A673 (cell line): ENCODE measurements around the gene MEOX2. TPM values are rescaled to one million over a fixed set of nuclear protein-coding genes. Genes with fewer than 3 reads are reported as not detected.

ENCODE experiments used
- BruUV-seq: library from RNA; stranded (reverse); fragments of 400-500 nt; replicated peaks from 2 replicates; lab custom pipeline; 2021; lab: Mats Ljungman, UMichigan
- CTCF ChIA-PET: fragments of 300-600 bp; sonication (Branson Sonifier 250); formaldehyde crosslinking; loops from one replicate; lab custom pipeline; 2022; ENCODE audit warnings: antibody characterized with exemption; lab: Charles Lee
- POLR2A ChIA-PET: fragments of 300-600 bp; sonication (Branson Sonifier 250); formaldehyde crosslinking; loops from one replicate; lab custom pipeline; 2022; ENCODE audit warnings: antibody characterized with exemption; ENCODE audit not compliant: low non-redundant PET; lab: Charles Lee
- DNase-seq: peaks from one replicate; pipeline ENCODE4 v3.0.0-alpha.2; 2015; ENCODE audit warnings: low spot score
- H3K27ac ChIP-seq: fragments of 200-600 bp; sonication (generic); 2 replicates; pipeline ENCODE4 v1.5.1; 2016; ENCODE audit warnings: mixed run types, low read depth, mild to moderate bottlenecking, mixed read lengths, antibody characterized with exemption, low read length; ENCODE audit not compliant: poor library complexity, severe bottlenecking
- H3K27me3 ChIP-seq: fragments of 200-600 bp; sonication (generic); replicated peaks from 2 replicates; pipeline ENCODE4 v1.6.1; 2017; ENCODE audit warnings: mixed run types, low read depth, mild to moderate bottlenecking, mixed read lengths, antibody characterized with exemption, low read length; ENCODE audit not compliant: insufficient read depth, poor library complexity
- H3K36me3 ChIP-seq: fragments of 200-600 bp; sonication (generic); 2 replicates; pipeline ENCODE4 v1.6.1; 2016; ENCODE audit warnings: mixed run types, mild to moderate bottlenecking, mixed read lengths, antibody characterized with exemption, low read length; ENCODE audit not compliant: insufficient read depth, poor library complexity, severe bottlenecking
- H3K4me1 ChIP-seq: fragments of 200-600 bp; sonication (generic); 2 replicates; pipeline ENCODE4 v1.6.1; 2017; ENCODE audit warnings: mixed run types, mild to moderate bottlenecking, mixed read lengths, antibody characterized with exemption, low read length; ENCODE audit not compliant: insufficient read depth, poor library complexity, severe bottlenecking
- H3K4me3 ChIP-seq: fragments of 200-600 bp; sonication (generic); 2 replicates; pipeline ENCODE4 v1.5.1; 2016; ENCODE audit warnings: low read depth, mixed run types, mild to moderate bottlenecking, mixed read lengths, low read length; ENCODE audit not compliant: poor library complexity, severe bottlenecking
- H3K9me3 ChIP-seq: fragments of 200-600 bp; sonication (generic); 2 replicates; pipeline ENCODE4 v1.6.1; 2016; ENCODE audit warnings: mixed run types, low read depth, mild to moderate bottlenecking, mixed read lengths, antibody characterized with exemption, low read length; ENCODE audit not compliant: poor library complexity, severe bottlenecking
- CTCF ChIP-seq: fragments of 300-800, 200-600 bp; sonication (generic); conservative IDR thresholded peaks from 2 replicates; pipeline ENCODE4 v1.5.1; 2017; ENCODE audit warnings: low read depth, mild to moderate bottlenecking, antibody characterized with exemption, low read length, moderate library complexity, mixed read lengths
- EZH2 ChIP-seq: fragments of 200-600 bp; sonication (generic); IDR thresholded peaks from 2 replicates; pipeline ENCODE4 v1.6.1; 2017; ENCODE audit warnings: borderline replicate concordance, low read depth, mild to moderate bottlenecking, mixed read lengths, antibody characterized with exemption, low read length; ENCODE audit not compliant: poor library complexity, severe bottlenecking
- intact Hi-C: fragments of 100-400 bp; cut with micrococcal nuclease; formaldehyde crosslinking; loops from one replicate; pipeline ENCODE4 v1.10.0; 2022; ENCODE audit not compliant: unreplicated experiment
- total RNA-seq: library from RNA; stranded (reverse); gene quantifications from 2 replicates; pipeline ENCODE4 v1.2.3, GENCODE V29; 2021

Gene MEOX2
- total RNA-seq, 1 experiment from 2014 or later = not detected

- no peak overlapping the region for H3K4me3 ChIP-seq
- BruUV-seq = no TSS peak
- no peaks in the 10 kb centered on the region for H3K4me1 ChIP-seq
- ChIA-PET CTCF (no interaction called here), POLR2A (no interaction called here)
- TF ChIP-seq EZH2 (no peak), CTCF (no peak)
- no peaks in the 10 kb centered on the region for H3K27me3 ChIP-seq
- intact Hi-C loops = no loop called here
- DNase-seq = no peak
- H3K27ac ChIP-seq = no peak overlapping the region
- no peaks in the 10 kb centered on the region for H3K36me3 ChIP-seq
- peaks cover 11% of the 10 kb centered on the region for H3K9me3 ChIP-seq
Measured at GRCh38 chr7:15582773-15583172, 103.7 kb downstream of the MEOX2 start.

GRCh38 chr7:15581352-15581951, 105.0 kb downstream of the MEOX2 start:
- Histone ChIP-seq H3K27ac (no peak overlapping the region), H3K9me3 (peaks cover 11% of the 10 kb centered on the region), H3K4me1 (no peaks in the 10 kb centered on the region), H3K27me3 (no peaks in the 10 kb centered on the region), H3K4me3 (no peak overlapping the region), H3K36me3 (no peaks in the 10 kb centered on the region)
- no peak for TF ChIP-seq CTCF
- TF ChIP-seq EZH2 = no peak
- intact Hi-C loops = no loop called here
- no TSS peak for BruUV-seq
- CTCF ChIA-PET = interaction anchor here (0.6 kb wide), 1 partner anchor 511 kb away, joined by 4 read pairs; no protein-coding TSS in a partner anchor
- POLR2A ChIA-PET = no interaction called here
- DNase-seq = no peak

GRCh38 chr7:15580604-15581351, 105.7 kb downstream of the MEOX2 start:
- ChIA-PET CTCF (interaction anchor here (0.6 kb wide), 1 partner anchor 510 kb away, joined by 4 read pairs; no protein-coding TSS in a partner anchor), POLR2A (no interaction called here)
- Histone ChIP-seq H3K27ac (no peak overlapping the region), H3K4me3 (no peak overlapping the region), H3K27me3 (no peaks in the 10 kb centered on the region), H3K36me3 (no peaks in the 10 kb centered on the region), H3K4me1 (no peaks in the 10 kb centered on the region), H3K9me3 (peaks cover 11% of the 10 kb centered on the region)
- no peak for DNase-seq
- intact Hi-C loops = no loop called here
- no TSS peak for BruUV-seq
- TF ChIP-seq CTCF = no peak
- TF ChIP-seq EZH2 = no peak
